HCT116 (cell line): ENCODE data around the gene C1orf50. TPM values are rescaled to one million over a fixed set of nuclear protein-coding genes. Genes with fewer than 3 reads are reported as not detected.

Experiments
- ATAC-seq: fragments of 200-7000 bp; cut with Tn5 transposase; 2 replicates; pipeline ENCODE4 v1.9.1; 2020; ENCODE audit warnings: mild to moderate bottlenecking, moderate library complexity
- BruUV-seq: library from RNA; stranded (reverse); fragments of 400-500 nt; replicated peaks from 2 replicates; lab custom pipeline; 2021; lab: Mats Ljungman, UMichigan
- CTCF ChIA-PET: fragments of 300-600 bp; sonication (Branson Sonifier 250); formaldehyde crosslinking; loops from one replicate; lab custom pipeline; 2021; ENCODE audit warnings: antibody characterized with exemption; lab: Charles Lee
- POLR2A ChIA-PET: fragments of 300-600, 350-600 bp; sonication (Branson Sonifier 250); formaldehyde crosslinking; loops from one replicate; lab custom pipeline; 2021; ENCODE audit warnings: antibody characterized with exemption; lab: Charles Lee
- RAD21 ChIA-PET, 2 experiments: fragments of 300-600 bp; sonication (Branson Sonifier 250); formaldehyde crosslinking; loops; one replicate each; lab custom pipeline; 2023; ENCODE audit warnings: low total read pairs in 2 of 2; ENCODE audit not compliant: uncharacterized antibody in 2 of 2, unreplicated experiment in 2 of 2, low non-redundant PET in 1 of 2; lab: Charles Lee
- DNase-seq: peaks from one replicate; pipeline ENCODE4 v3.0.0-alpha.2; 2010; ENCODE audit warnings: low read depth, low spot score
- H2AFZ ChIP-seq: fragments of 200-600 bp; shearing (Covaris generic), sonication (generic); 2 replicates; pipeline ENCODE4 v1.6.1; 2017; ENCODE audit warnings: low read depth, mixed run types, mixed read lengths, antibody characterized with exemption, low read length; ENCODE audit not compliant: poor library complexity, severe bottlenecking
- H3K27ac ChIP-seq: 2 replicates; pipeline ENCODE4 v1.5.1; 2012; ENCODE audit warnings: low read depth, low read length
- H3K27me3 ChIP-seq: fragments of 200-600 bp; sonication (generic); 2 replicates; pipeline ENCODE4 v1.6.1; 2016; ENCODE audit warnings: mixed run types, low read length, mixed read lengths; ENCODE audit not compliant: insufficient read depth
- H3K36me3 ChIP-seq, 2 experiments: fragments of 200-500 bp in 1 of 2; fragments of 200-600 bp in 1 of 2; sonication (Bioruptor generic) in 1 of 2; sonication (generic) in 1 of 2; 2 replicates each; pipeline versions ENCODE4 v1.5.1 to v1.6.1; 2014 to 2016; ENCODE audit warnings: low read length in 2 of 2, inconsistent platforms in 1 of 2, mixed read lengths in 1 of 2, mixed run types in 1 of 2; ENCODE audit not compliant: insufficient read depth in 2 of 2, control insufficient read depth in 1 of 2
- H3K4me1 ChIP-seq, 2 experiments: fragments of 200-600 bp in 1 of 2; sonication (generic) in 1 of 2; 2 replicates each; pipeline versions ENCODE4 v1.5.1 to v1.6.1; 2012 to 2017; ENCODE audit warnings: low read length in 2 of 2, inconsistent platforms in 1 of 2, mild to moderate bottlenecking in 1 of 2, mixed read lengths in 1 of 2, mixed run types in 1 of 2, moderate library complexity in 1 of 2; ENCODE audit not compliant: insufficient read depth in 2 of 2, control insufficient read depth in 1 of 2
- H3K4me2 ChIP-seq: fragments of 200-600 bp; sonication (generic); 2 replicates; pipeline ENCODE4 v1.6.1; 2017; ENCODE audit warnings: mixed run types, low read length, mixed read lengths
- H3K4me3 ChIP-seq, 2 experiments: fragments of 200-600 bp in 1 of 2; sonication (generic) in 1 of 2; replicated peaks in 1 of 2; 2 replicates each; pipeline ENCODE4 v1.5.1; 2011 to 2016; ENCODE audit warnings: low read length in 2 of 2, control low read depth in 1 of 2, low read depth in 1 of 2, mild to moderate bottlenecking in 1 of 2, mixed read lengths in 1 of 2, mixed run types in 1 of 2
- H3K79me2 ChIP-seq: fragments of 200-600 bp; sonication (generic); 2 replicates; pipeline ENCODE4 v1.6.1; 2017; ENCODE audit warnings: mild to moderate bottlenecking, mixed run types, low read length, moderate library complexity, mixed read lengths; ENCODE audit not compliant: insufficient read depth
- H3K9ac ChIP-seq: fragments of 200-600 bp; sonication (generic); 2 replicates; pipeline ENCODE4 v1.6.1; 2016; ENCODE audit warnings: low read length, mixed read lengths
- H3K9me2 ChIP-seq: fragments of 200-600 bp; sonication (generic), shearing (Covaris generic); 2 replicates; pipeline ENCODE4 v1.6.1; 2017; ENCODE audit warnings: mixed run types, mild to moderate bottlenecking, moderate library complexity; ENCODE audit not compliant: insufficient read depth
- H3K9me3 ChIP-seq, 2 experiments: fragments of 200-500 bp in 1 of 2; fragments of 200-600 bp in 1 of 2; sonication (Bioruptor generic) in 1 of 2; sonication (generic) in 1 of 2; 2 replicates each; pipeline ENCODE4 v1.6.1; 2014 to 2017; ENCODE audit warnings: low read length in 2 of 2, mixed read lengths in 2 of 2, inconsistent platforms in 1 of 2, low read depth in 1 of 2, mild to moderate bottlenecking in 1 of 2, mixed run types in 1 of 2, moderate library complexity in 1 of 2; ENCODE audit not compliant: control insufficient read depth in 1 of 2, insufficient read depth in 1 of 2
- H4K20me1 ChIP-seq: fragments of 200-600 bp; sonication (generic), shearing (Covaris generic); 2 replicates; pipeline ENCODE4 v1.6.1; 2017; ENCODE audit warnings: mixed run types, mild to moderate bottlenecking, moderate library complexity; ENCODE audit not compliant: insufficient read depth
- ATF3 ChIP-seq: IDR thresholded peaks from 2 replicates; pipeline ENCODE4 v1.6.1; 2012
- EGR1 ChIP-seq: IDR thresholded peaks from 2 replicates; pipeline ENCODE4 v1.6.1; 2012; ENCODE audit warnings: low read depth
- ELF1 ChIP-seq: IDR thresholded peaks from 2 replicates; pipeline ENCODE4 v1.6.1; 2012; ENCODE audit warnings: low read depth, borderline replicate concordance
- JUND ChIP-seq: IDR thresholded peaks from 2 replicates; pipeline ENCODE4 v1.6.1; 2012
- MAX ChIP-seq: IDR thresholded peaks from 2 replicates; pipeline ENCODE4 v1.6.1; 2012
- POLR2A ChIP-seq: IDR thresholded peaks from 2 replicates; pipeline ENCODE4 v1.7.0; 2011; ENCODE audit warnings: borderline replicate concordance; ENCODE audit not compliant: insufficient read depth, insufficient read length; ENCODE audit errors: extremely low read depth
- POLR2AphosphoS5 ChIP-seq: IDR thresholded peaks from 2 replicates; pipeline ENCODE4 v1.6.1; 2011; ENCODE audit warnings: mild to moderate bottlenecking, low read depth, low read length, moderate library complexity
- RAD21 ChIP-seq: IDR thresholded peaks from 2 replicates; pipeline ENCODE4 v1.6.1; 2012; ENCODE audit warnings: low read depth, mild to moderate bottlenecking
- SIN3A ChIP-seq: IDR thresholded peaks from 2 replicates; pipeline ENCODE4 v1.6.1; 2012; ENCODE audit warnings: low read depth
- SP1 ChIP-seq: IDR thresholded peaks from 2 replicates; pipeline ENCODE4 v1.6.1; 2012; ENCODE audit warnings: low read depth
- YY1 ChIP-seq: IDR thresholded peaks from 2 replicates; pipeline ENCODE4 v1.6.1; 2011; ENCODE audit warnings: low read length, low read depth, moderate library complexity, mild to moderate bottlenecking; ENCODE audit not compliant: insufficient replicate concordance; ENCODE audit errors: extremely low read depth
- ZFX ChIP-seq: fragments of 450-650 bp; IDR thresholded peaks from 2 replicates; pipeline ENCODE4 v1.6.1; 2017
- ZNF274 ChIP-seq: fragments of 200-500 bp; sonication (Bioruptor generic); IDR thresholded peaks from 2 replicates; pipeline ENCODE4 v1.6.1; 2014; ENCODE audit warnings: mild to moderate bottlenecking, low read depth, low read length, inconsistent platforms
- intact Hi-C: fragments of 100-400 bp; cut with micrococcal nuclease; formaldehyde crosslinking; loops from 2 replicates; pipeline ENCODE4 v1.10.0; 2022
- total RNA-seq: library from RNA; stranded (reverse); gene quantifications from one replicate; pipeline ENCODE4 v1.2.1, GENCODE V29; 2021; ENCODE audit not compliant: unreplicated experiment
- TF ChIP-seq, protein P1 (sequence below): IDR thresholded peaks from 2 replicates; pipeline ENCODE4 v1.6.1; 2011; ENCODE audit warnings: mild to moderate bottlenecking, low read length, moderate library complexity; ENCODE audit not compliant: insufficient replicate concordance; ENCODE audit errors: extremely low read depth

Gene C1orf50
- total RNA-seq, 1 experiment from 2014 or later = 5.8 TPM

- Histone ChIP-seq H3K79me2 (no peaks in the 10 kb centered on the region), H3K27me3 (no peaks in the 10 kb centered on the region), H3K36me3 (peaks cover 11 to 13% of the 10 kb centered on the region in 2 experiments; a peak in 3 of 4 replicates), H3K9ac (no peak overlapping the region), H3K9me3 (no peaks in the 10 kb centered on the region), H3K4me1 (peaks cover 0 to 4% of the 10 kb centered on the region in 2 experiments; a peak in 1 of 4 replicates), H3K4me3 (no peak overlapping the region), H3K9me2 (no peaks in the 10 kb centered on the region), H2AFZ (no peak overlapping the region), H4K20me1 (no peaks in the 10 kb centered on the region), H3K4me2 (no peak overlapping the region), H3K27ac (no peak overlapping the region)
- ATAC-seq (no peak), DNase-seq (no peak)
- intact Hi-C loops = no loop called here
- ChIA-PET RAD21 (no interaction called here), POLR2A (interaction anchor here (1.0 kb wide), 1 partner anchor 143 kb away, joined by 3 read pairs; no protein-coding TSS in a partner anchor), CTCF (interaction anchor here (1.3 to 7.1 kb wide), 3 partner anchors 9 to 294 kb away, joined by 3 to 96 read pairs (median 4); no protein-coding TSS in a partner anchor)
- TF ChIP-seq JUND = no peak
- TF ChIP-seq, protein P1, sequence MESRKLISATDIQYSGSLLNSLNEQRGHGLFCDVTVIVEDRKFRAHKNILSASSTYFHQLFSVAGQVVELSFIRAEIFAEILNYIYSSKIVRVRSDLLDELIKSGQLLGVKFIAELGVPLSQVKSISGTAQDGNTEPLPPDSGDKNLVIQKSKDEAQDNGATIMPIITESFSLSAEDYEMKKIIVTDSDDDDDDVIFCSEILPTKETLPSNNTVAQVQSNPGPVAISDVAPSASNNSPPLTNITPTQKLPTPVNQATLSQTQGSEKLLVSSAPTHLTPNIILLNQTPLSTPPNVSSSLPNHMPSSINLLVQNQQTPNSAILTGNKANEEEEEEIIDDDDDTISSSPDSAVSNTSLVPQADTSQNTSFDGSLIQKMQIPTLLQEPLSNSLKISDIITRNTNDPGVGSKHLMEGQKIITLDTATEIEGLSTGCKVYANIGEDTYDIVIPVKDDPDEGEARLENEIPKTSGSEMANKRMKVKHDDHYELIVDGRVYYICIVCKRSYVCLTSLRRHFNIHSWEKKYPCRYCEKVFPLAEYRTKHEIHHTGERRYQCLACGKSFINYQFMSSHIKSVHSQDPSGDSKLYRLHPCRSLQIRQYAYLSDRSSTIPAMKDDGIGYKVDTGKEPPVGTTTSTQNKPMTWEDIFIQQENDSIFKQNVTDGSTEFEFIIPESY = no peak
- no peak for TF ChIP-seq ZFX
- no peak for TF ChIP-seq SIN3A
- no peak for TF ChIP-seq POLR2A
- TF ChIP-seq ATF3 = no peak
- no peak for TF ChIP-seq POLR2AphosphoS5
- TF ChIP-seq ELF1 = no peak
- TF ChIP-seq MAX = no peak
- no peak for TF ChIP-seq ZNF274
- no peak for TF ChIP-seq RAD21
- no peak for TF ChIP-seq SP1
- TF ChIP-seq YY1 = no peak
- no peak for TF ChIP-seq EGR1
- TF ChIP-seq, all 23 proteins: peak for 0
- no TSS peak for BruUV-seq
Measured at GRCh38 chr1:42779725-42780124, 12.7 kb downstream of the C1orf50 start.
